ENCODE measurements around the gene OR5F1.

OR5F1 gene

DNA sequence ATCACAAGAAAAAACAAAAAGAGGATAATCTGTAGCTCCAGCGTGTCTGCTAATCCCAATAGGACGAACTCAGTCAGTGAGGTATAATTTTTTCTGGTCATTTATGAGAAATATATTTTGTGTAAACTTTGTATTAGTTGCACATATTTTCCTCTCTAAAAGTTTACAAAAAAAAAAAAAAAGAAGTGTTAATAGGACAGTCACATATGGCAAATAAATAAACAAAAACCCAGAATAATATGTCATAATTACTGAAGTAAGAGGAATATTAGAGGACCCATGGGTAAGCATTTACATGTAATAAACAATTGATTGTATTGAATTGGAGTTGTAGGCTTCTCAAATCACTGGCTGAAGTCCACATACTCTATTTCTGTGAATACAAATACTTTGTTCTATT is at the start of gene OR5F1:
Gene OR5F1 (minus strand): TSS at position 101 of the 400 bp plus-strand sequence. CDS start 0 bp downstream, at position 101.
- H3K4me3 ChIP-seq (replicated peaks in 1 of 2; ENCODE audit: low read depth in 2 of 2, low read length in 2 of 2), result no peak within 1 kb of the TSS

DNA sequence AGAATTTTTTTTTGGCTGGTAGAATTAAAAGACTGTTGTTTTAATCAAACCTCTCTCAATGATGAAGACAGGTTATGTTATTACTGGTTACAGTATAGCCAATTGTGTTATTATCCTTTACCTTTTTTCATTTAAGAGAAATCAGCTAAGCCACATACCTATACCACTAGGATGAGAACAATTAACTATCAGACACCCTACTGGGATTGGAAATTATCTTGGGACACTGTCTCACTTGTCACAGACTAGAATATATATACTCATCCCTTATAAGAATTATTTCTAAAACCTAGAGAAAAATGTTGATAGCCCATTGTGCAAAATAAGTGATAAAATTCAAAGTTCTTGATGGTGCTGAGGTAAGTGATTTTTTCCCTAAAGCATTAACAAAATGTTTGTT is 32.9 kb upstream of the OR5F1 start, which contains the start of gene OR5AS1:
Gene OR5AS1 (plus strand): TSS at position 301 of the 400 bp plus-strand sequence. CDS start 2,765 bp downstream, outside the sequence.
- no peak for DNase-seq (ENCODE audit: low read depth in 2 of 2)
- TF ChIP-seq, protein P1, sequence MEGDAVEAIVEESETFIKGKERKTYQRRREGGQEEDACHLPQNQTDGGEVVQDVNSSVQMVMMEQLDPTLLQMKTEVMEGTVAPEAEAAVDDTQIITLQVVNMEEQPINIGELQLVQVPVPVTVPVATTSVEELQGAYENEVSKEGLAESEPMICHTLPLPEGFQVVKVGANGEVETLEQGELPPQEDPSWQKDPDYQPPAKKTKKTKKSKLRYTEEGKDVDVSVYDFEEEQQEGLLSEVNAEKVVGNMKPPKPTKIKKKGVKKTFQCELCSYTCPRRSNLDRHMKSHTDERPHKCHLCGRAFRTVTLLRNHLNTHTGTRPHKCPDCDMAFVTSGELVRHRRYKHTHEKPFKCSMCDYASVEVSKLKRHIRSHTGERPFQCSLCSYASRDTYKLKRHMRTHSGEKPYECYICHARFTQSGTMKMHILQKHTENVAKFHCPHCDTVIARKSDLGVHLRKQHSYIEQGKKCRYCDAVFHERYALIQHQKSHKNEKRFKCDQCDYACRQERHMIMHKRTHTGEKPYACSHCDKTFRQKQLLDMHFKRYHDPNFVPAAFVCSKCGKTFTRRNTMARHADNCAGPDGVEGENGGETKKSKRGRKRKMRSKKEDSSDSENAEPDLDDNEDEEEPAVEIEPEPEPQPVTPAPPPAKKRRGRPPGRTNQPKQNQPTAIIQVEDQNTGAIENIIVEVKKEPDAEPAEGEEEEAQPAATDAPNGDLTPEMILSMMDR (IDR thresholded peaks at IDR 0.05; ENCODE audit: low read depth, low read length), result no peak
- H3K4me3 ChIP-seq (replicated peaks in 1 of 2; ENCODE audit: low read depth in 2 of 2, low read length in 2 of 2), result no peak within 1 kb of the TSS

More for the DNA sequence above, at the start of gene OR5F1:
- DNase-seq (ENCODE audit: low read depth in 2 of 2), result no peak
- TF ChIP-seq, protein P1 (IDR thresholded peaks at IDR 0.05; ENCODE audit: low read depth, low read length), result no peak

DNA sequence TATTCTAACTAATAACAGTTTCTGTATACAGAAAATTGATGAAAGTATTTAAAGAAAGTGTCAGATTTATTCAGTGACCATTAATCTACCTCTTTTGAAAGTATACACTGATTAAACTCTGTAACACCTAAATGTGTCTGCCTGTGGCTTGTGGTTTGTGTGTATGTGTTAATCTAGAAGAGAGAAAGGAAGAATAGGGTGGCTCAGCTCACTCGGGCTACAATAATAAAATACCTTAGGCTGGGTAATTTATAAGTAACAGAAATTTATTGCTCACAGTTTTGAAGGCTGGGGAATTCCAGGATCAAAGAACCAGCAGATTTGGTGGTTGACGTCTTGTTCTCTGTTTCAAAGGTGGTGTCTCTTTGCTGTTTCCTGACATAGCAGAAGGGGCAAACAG is 19.4 kb upstream of the OR5F1 start:
- no peak overlapping the region for H3K4me3 ChIP-seq (replicated peaks in 1 of 2; ENCODE audit: low read depth in 2 of 2, low read length in 2 of 2)
- TF ChIP-seq, protein P1 (IDR thresholded peaks at IDR 0.05; ENCODE audit: low read depth, low read length), result no peak
- no peak for DNase-seq (ENCODE audit: low read depth in 2 of 2)

DNA sequence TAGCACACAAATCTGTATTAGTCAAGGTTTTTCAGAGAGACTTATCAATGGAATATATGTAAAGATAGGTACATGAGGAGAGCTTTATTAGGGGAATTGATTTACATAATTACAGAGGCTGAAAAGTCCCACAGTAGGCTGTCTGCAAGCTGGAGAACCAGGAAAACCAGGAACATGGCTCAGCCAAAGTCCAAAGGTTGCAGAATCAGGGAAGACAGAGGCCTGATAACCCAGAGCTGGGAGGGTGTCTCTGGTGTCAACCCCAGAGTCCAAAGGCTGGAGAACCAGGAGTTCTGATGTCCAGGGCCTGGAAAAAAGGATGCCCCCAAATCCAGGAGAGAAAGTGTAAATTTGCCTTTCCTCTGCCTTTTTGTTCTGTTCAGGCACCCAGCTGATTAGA is 16.3 kb upstream of the OR5F1 start:
- no peak for DNase-seq (ENCODE audit: low read depth in 2 of 2)
- no peak overlapping the region for H3K4me3 ChIP-seq (replicated peaks in 1 of 2; ENCODE audit: low read depth in 2 of 2, low read length in 2 of 2)
- TF ChIP-seq, protein P1 (IDR thresholded peaks at IDR 0.05; ENCODE audit: low read depth, low read length), result no peak

DNA sequence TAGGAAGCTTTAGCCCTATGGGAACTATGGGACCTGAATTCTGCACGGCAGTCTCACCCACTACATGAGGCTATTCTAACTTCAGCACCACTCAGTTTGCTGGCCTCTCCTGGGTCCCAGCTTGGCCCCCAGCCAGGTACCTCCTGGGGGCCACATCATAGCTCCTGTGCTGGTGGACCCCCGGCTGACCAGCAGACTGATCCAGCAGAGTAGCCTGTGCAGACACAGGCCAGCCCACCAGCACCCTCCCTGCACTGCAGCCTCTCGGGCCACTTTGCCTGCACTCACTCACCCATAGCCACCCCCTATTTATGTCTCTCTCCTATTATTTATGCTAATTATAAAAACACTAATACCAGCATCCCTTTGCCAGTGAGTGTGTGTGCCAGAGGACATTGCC is 23.5 kb downstream of the OR5F1 start:
- TF ChIP-seq, protein P1 (IDR thresholded peaks at IDR 0.05; ENCODE audit: low read depth, low read length), result no peak
- no peak for DNase-seq (ENCODE audit: low read depth in 2 of 2)
- H3K4me3 ChIP-seq (replicated peaks in 1 of 2; ENCODE audit: low read depth in 2 of 2, low read length in 2 of 2), result no peak overlapping the region

DNA sequence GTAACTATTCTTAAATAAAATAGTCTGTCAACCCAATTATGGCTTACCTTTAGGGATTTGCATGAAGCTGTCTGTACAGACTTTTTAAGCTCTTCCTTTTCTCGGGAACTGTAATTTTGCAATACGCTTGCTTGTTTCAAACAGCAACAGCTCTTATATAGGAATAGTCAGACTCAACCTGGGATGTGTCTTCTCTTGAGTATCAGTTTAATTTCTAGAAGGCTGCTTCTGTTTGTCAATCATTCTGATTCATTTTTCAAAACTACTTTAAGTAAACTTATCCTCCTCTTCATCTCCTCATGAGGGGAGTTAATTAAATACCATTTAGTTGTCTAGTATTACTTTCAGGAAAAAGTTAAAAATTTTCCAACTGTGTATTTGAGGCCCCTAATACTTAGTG is 24.6 kb downstream of the OR5F1 start, which contains the start of gene OR10AG1:
Gene OR10AG1 (minus strand): TSS at position 101 of the 400 bp plus-strand sequence. CDS start 38 bp downstream, at position 63.
- H3K4me3 ChIP-seq (replicated peaks in 1 of 2; ENCODE audit: low read depth in 2 of 2, low read length in 2 of 2), result no peak within 1 kb of the TSS
- TF ChIP-seq, protein P1 (IDR thresholded peaks at IDR 0.05; ENCODE audit: low read depth, low read length), result no peak
- DNase-seq (ENCODE audit: low read depth in 2 of 2), result no peak

DNA sequence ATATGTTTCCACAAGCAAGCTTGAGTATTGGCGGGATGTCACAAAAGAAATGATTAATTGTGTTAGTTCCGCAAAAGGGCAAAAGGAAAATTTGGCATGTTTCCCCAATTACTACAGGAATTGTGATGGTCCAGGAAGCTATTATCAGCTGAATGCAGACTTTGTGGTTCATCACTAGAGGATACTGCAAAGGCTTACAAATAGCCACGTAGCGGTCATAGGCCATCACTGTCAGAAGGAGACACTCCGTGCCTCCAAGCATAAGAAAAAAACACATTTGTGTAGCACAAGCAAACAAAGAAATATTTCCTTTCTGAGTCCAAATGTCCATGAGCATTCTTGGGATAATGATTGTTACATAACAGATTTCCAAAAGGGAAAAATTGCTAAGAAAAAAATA is 26.5 kb downstream of the OR5F1 start:
- H3K4me3 ChIP-seq (replicated peaks in 1 of 2; ENCODE audit: low read depth in 2 of 2, low read length in 2 of 2), result no peak overlapping the region
- no peak for DNase-seq (ENCODE audit: low read depth in 2 of 2)
- TF ChIP-seq, protein P1 (IDR thresholded peaks at IDR 0.05; ENCODE audit: low read depth, low read length), result no peak

All from cardiac fibroblast (primary cell).